NCI-H187 (cell line): ENCODE data around the gene MICU1.
"Not testable (repeated sequence)": the region's sequence is repeated elsewhere in the genome, so short reads cannot be mapped to it uniquely, and the experiment has no call there.

Experiments
- DNase-seq, 2 experiments: peaks; one replicate each; lab custom pipeline; 2025; lab: John Stamatoyannopoulos, UW

Gene MICU1

DNA sequence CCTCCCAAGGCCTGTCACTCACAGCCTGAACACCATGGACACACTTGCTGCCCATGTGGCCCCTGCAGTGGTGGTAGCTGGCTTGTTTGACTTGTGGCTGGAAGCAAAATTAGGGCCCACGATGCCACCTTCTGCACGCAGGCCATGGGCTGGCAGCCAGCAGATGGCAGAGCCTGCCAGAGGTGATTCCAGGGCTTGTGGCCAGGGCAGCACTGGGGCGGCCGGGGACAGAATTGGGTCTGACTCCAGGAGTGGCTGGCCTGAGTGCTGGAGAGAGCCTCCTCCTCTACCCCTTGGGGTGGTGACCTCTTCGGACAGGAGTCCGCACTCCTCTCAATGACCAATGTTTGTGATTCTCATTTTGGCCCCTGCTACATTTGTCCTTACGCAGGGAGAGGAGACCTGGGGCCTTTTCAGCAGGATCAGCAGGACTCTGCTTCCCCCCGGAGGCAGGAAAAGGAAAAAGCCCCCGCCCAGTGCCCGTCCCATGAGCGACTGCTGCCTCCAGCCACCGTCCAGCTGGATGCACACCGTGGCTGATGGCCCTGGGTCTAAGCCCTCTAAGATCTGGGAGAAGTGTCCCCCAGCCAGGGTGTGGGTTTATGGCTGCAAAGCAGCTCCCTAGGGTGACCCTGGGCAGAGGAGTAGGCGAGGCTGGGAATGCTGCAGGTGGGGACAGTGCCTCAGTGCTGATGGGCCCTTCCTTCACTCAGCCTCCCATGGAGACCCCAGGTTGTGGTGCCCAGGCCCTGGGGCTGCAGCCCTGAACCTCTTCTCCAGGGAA lies 297.6 kb downstream of the MICU1 start:
- DNase-seq, result no peak

DNA sequence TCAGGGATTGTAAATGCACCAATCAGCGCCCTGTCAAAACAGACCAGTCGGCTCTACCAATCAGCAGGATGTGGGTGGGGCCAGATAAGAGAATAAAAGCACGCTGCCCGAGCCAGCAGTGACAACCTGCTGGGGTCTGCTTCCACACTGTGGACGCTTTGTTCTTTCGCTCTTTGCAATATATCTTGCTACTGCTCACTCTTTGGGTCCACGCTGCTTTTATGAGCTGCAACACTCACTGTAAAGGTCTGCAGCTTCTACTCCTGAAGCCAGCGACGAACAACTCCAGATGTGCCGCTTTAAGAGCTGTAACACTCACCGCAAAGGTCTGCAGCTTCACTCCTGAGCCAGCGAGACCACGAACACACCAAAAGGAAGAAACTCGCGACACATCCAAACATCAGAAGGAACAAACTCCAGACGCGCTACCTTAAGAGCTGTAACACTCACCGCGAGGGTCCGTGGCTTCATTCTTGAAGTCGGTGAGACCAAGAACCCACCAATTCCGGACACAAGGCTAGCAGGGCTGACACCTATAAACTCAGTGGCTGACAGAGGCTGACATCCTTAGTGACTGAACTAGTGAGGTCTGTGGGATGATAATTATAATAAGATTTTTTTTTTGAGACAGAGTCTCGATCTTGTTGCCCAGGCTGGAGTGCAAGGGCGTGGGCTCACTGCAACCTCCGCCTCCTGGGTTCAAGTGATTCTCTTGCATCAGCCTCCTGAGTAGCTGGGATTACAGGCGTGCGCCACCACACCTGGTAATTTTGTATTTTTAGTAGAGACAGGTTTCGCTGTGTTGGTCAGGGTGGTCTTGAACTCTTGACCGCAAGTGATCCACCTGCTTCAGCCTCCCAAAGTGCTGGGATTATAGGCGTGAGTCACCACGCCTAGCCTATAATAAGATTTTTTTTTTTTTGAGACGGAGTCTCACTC lies 298.9 kb downstream of the MICU1 start:
- DNase-seq, result not testable (repeated sequence)

DNA sequence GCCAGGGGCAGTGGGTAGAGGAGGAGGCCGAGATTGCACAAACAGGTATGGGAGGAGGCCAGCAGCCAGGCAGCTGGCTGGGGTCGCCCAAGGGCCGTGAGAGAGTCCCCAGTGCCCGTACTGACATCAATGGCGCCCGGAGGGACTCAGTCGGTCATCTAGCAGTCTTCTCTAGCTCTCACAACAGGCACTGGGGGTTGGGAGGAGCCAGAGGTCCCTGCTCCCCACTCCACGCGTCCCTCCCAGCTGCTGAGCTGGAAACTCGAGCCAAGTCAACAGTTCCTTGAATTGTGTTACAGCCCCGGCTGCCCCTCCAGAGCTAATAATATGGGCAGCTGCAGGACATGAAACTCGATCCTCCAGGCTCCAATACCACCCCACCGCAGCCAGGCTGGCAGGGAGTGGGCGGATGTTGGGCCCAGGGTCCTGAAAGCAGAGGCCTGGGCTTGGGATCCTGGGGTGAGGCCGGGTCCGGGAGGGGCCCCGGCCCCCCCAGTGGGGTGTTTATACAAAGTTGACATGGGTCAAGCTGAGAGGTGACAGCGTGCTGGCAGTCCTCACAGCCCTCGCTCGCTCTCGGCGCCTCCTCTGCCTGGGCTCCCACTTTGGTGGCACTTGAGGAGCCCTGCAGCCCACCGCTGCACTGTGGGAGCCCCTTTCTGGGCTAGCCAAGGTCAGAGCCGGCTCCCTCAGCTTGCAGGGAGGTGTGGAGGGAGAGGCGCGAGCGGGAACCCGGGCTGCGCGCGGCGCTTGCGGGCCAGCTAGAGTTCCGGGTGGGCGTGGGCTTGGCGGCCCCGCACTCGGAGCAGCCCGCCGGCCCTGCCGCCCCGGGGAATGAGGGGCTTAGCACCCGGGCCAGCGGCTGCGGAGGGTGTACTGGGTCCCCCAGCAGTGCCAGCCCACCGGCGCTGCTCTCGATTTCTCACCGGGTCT lies 300.4 kb downstream of the MICU1 start:
- DNase-seq, result peak; percentile 19 to 69

DNA sequence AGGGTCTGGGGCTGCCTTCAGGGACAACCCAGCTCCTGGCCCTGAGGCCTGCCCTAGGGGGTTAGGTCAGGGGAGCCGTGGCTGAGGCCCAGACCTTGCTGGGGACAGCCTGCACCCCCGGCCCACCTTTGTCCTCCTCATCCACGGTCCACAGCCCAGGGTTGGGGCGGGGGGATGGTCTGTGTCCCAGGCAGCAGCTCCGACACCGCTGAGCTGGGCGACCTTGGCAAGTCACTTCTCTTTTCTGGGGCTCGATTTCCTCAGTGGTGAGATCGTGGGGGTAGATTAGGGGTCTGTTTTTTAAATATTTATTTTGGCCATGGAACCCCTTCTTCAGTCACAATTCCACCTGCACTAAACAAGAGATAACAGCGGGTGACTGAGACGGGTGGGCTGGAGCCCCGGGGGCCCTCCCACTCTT lies 302.1 kb downstream of the MICU1 start:
- DNase-seq, result no peak

DNA sequence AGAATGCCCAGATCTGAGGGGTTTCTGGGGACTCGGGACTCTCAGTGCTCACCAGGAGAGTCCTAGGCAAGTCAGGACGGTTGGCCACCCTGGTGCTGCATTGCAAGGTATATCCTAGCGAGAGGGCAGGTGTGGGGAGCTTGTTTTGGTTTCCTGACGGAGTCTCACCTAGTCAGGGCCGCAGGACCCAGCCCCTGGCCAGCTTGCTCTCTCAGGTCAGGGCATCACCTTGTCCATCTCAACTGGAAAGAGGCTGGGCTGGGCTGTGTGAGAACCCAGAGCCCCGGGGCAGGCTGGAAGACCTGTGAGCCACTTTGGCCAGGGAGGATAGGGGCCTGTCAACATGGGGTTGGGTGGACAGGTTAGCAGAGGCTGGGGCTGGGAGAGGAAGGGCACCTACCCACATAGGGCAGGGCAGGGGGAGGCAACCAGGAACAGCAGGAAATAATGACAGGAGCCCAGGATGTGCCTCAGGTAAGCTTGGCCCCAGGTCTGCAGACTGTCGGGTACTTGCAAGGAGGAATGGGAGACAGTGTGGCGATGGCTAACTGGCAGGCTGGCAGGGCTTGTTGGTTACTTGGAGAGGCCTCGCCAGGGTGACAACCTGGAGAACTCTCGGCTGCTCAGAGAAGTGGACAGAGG lies 302.6 kb downstream of the MICU1 start:
- no peak for DNase-seq

DNA sequence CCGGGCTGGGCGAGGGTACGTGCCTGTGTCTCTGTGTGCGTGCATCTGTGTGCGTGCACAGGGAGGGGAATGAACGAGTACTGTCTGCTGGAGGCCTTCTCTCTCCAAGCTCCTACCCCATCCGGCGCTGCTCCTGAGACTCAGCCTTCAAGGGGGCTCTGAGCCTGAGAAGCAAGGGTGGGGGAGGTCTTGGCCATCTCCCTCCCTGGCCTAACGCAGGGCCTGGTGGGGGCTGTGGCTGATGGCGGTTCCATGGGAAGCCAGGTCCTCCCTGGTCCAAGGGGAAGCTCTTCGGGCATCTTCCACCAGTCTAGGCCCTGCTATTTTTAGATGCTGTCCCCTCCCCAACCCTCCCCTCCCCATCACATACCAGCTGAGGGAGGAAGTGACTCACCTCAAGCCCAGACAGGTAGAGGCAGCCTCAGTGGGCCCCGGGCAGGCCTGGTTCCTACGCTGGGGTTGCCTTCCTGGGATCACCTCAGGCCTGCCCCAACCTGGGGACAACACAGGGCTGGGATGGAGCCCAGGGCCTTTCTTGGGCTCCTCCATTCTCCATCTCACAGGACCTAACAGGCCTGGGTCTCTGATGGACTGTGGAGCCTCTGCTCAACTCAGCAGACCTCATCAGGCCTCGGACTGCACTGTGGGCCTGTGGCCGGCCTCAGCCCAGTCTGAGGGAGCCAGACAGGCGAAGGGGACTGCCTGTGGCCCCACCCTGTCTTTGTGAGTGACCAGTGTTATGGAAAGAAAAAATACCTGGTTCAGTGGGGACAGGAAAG lies 303.4 kb downstream of the MICU1 start:
- DNase-seq, result no peak

DNA sequence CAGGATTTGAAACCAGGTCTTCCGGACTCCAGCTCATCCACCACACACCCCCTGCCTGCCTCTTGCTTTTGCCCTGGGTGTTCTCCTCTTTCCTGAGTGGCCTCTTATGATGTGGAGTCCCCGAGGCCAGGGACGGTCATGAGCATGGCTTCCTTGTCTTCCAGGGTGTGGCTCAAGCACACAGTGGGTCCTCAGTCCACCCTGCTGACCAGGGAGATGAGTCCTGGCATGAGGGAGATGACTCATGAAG lies 303.9 kb downstream of the MICU1 start:
- DNase-seq, result no peak

DNA sequence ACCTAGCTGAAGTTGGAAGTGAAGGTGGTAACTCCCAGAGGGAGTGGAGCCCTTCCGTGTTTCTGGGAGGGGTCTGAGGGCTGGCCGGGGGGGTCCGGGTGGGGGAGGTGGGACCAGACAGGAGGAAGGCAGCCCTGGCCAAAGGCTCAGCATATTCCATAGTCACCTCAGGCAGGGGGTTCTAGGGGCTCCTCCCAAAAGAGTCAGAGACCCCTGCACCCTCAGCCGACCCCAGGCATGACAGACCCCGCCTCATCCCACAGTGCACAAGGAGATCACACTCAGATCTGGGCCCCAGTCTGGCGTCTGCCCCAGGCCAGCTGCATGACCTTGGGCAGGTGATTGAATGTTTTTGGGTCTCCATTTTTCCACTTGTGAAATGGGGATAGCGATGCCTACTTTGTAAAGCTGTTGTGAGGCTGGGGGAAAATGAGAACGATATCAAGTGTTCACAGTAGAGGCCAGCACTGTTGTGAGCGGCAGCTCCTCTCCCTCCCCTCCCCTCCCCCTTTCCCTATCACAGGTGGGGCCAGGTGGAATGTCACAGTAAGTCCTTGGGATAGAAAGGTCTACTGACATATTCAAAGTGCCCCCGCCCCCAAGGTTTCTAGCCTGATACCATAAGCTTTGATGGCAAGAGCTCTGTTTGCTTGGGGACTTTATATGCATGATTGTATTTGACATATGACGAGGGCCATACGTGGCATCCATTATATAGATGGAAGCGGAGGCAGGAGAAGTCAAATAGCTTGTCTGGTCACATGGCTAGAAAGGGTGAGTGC lies 304.4 kb downstream of the MICU1 start:
- no peak for DNase-seq

DNA sequence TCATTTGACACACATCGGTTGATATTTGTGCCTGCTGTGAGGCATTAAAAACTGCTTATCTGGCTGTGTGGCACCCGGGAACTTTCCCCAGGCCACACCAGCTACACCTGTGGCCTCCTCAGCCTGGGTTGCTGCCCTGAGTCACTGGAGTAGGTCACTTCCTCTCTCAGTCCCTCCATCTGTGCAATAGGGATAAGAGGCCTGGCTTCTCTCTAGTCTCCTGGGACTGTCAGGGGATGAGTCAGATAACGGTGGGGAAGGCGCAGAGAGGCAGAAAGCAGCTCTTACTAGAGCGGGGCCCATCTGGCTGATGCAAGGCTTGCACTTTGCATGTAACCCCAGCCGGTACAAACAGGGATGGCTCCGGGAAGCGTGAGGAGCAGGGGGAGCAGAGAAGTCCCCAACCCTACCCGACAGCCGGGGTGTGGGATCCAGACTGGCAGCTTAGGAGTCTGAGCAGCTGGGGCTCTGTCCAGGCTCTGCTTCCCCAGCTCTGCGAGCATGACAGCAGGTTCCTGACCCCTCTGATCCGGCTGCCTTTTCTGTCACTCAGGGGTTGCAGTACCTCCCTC lies 305.1 kb downstream of the MICU1 start:
- DNase-seq, result peak in 1 of 2 experiments; percentile 40

DNA sequence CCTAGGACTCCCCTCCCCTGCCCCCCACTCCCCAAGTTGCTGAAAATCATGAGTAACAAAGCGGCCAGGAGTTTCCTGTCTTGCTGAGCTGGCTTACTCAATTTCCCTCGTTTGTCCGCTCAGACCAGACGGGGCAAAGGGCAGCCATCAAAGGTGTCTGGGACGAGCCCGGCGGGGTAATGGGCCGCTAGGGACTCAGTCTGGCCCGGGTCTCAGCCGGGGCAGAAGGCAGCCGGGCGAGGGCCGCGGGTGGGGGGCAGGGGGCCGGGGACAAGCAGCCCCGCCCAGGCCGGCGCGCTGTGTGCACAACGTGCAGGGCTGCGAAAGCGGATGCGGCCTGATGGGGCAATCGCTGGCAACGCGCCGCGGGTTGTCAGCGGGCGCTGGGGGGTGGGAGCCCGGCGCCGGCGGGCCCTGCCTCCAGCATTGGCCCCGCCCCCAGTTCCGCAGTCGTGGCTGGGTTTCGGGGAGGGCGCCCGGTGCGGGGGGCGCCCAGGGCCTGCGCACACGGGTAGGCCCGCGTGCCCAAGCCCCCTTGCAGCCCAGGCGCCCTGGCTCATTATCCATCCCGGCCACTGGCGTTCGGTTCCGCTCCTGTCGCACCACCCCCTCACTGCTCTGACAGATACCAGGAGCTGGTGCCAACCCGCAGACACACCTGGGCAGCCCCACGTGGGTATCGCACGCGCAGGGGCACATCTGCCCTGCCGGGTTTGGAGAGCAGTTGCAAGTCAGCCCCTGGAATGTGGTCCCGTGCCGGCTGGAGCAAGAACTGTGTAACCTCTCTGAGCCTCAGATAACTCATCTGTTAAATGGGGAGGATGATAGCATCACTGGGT lies 306.2 kb downstream of the MICU1 start:
- DNase-seq, result peak in 1 of 2 experiments; percentile 51

DNA sequence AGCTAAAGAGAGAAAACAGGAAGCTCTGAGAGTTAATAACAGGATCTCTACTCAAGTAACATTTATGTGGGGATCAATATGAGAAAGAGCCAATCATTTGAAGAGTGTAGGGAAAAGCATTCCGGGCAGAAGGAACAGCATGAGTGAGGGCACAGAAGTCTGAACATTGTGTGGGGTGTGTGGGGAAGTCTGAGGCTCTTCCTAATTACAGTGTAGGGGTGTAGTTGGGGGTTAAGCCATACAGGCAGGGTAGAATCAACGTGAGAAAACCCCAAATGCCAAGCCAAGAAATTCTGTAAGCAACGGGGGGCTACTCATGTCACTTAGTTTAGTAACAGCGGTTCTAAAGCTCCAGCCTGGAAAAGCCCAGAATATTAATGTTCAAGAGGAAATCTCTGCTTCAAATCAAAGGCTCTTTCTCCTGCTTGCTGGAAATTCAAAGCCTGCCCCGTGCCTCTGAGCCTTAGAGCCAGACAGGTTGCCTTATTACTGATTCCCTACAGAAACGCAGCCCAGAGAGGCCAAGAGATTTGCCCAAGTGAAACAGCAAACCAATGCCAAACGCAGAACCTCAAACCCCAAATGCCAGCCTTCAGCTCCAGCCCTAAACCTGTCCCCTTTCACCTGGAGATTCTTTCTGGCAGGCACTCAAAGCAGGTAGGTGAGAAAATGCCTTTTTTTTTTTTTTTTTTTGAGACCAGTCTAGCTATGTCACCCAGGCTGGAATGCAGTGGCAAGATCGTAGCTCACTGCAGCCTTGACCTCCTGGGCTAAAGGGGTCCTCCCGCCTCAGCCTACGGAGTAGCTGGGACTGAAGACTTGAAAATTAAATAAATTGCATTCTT lies 307.2 kb downstream of the MICU1 start:
- DNase-seq, result no peak
